ENCODE measurements around the gene DRAM1.

GRCh38 chr12:101828463-101829196 lies 48.8 kb upstream of the DRAM1 start:
- TF ChIP-seq CTCF (conservative IDR thresholded peaks at IDR 0.05; ENCODE audit: low read depth, low read length) (no peak), CEBPB (IDR thresholded peaks at IDR 0.05; ENCODE audit: low read depth, low read length) (no peak), RCOR1 (IDR thresholded peaks at IDR 0.05; ENCODE audit: insufficient replicate concordance, low read length) (no peak), RAD21 (IDR thresholded peaks at IDR 0.05; ENCODE audit: low read length) (no peak)

Data from IMR-90 (cell line).